GM10248 (cell line): ENCODE measurements around the gene PAX5.

Experiments used
- CTCF ChIA-PET: fragments of 300-600 bp; sonication (Branson Sonifier 250); formaldehyde crosslinking; extraction: SDS; loops from one replicate; lab custom pipeline; 2021; ENCODE audit warnings: antibody characterized with exemption; lab: Yijun Ruan, JAX
- POLR2A ChIA-PET: fragments of 350-650 bp; sonication (Branson Sonifier 250); formaldehyde crosslinking; extraction: SDS; loops from one replicate; lab custom pipeline; 2020; ENCODE audit warnings: antibody characterized with exemption; lab: Yijun Ruan, JAX
- DNase-seq: peaks from one replicate; pipeline ENCODE4 v3.0.0; 2012; ENCODE audit errors: extremely low spot score
- CTCF ChIP-seq: IDR thresholded peaks from 2 replicates; pipeline ENCODE4 v1.5.1; 2012; ENCODE audit warnings: mild to moderate bottlenecking, low read depth; ENCODE audit errors: extremely low read depth, missing control alignments, control extremely low read depth

PAX5 gene

GRCh38 chr9:36815566-36816348 is 218.3 kb downstream of the PAX5 start:
- TF ChIP-seq CTCF: no peak

GRCh38 chr9:36815023-36815422 is 219.0 kb downstream of the PAX5 start:
- TF ChIP-seq CTCF: no peak
- CTCF ChIA-PET: no interaction called here
- no peak for DNase-seq
- POLR2A ChIA-PET: no interaction called here

More at GRCh38 chr9:36815566-36816348, 218.3 kb downstream of the PAX5 start:
- CTCF ChIA-PET: interaction anchor here (0.9 kb wide), 1 partner anchor 24 kb away, joined by 3 read pairs; no protein-coding TSS in a partner anchor
- DNase-seq: no peak
- POLR2A ChIA-PET: no interaction called here

GRCh38 chr9:36813154-36813553 is 220.9 kb downstream of the PAX5 start:
- TF ChIP-seq CTCF: no peak
- ChIA-PET POLR2A (no interaction called here), CTCF (no interaction called here)
- DNase-seq: no peak

GRCh38 chr9:36812556-36812955 is 221.5 kb downstream of the PAX5 start:
- POLR2A ChIA-PET: no interaction called here
- no peak for DNase-seq
- TF ChIP-seq CTCF: no peak
- CTCF ChIA-PET: no interaction called here

- no peak for TF ChIP-seq CTCF
- DNase-seq: no peak
- ChIA-PET CTCF (no interaction called here), POLR2A (no interaction called here)
Observed at GRCh38 chr9:36808251-36808650, 225.8 kb downstream of the PAX5 start.

- no peak for TF ChIP-seq CTCF
- DNase-seq: no peak
- CTCF ChIA-PET: interaction anchor here (0.9 to 3.2 kb wide), 6 partner anchors 11 to 75 kb away, joined by 3 to 10 read pairs (median 4); no protein-coding TSS in a partner anchor
- POLR2A ChIA-PET: no interaction called here
Observed at GRCh38 chr9:36803961-36804360, 230.1 kb downstream of the PAX5 start.
